Common myeloid progenitor, CD34-positive (primary cell): Measurements from ENCODE around the gene DISC1.
"Not testable (repeated sequence)": the region's sequence is repeated elsewhere in the genome, so short reads cannot be mapped to it uniquely, and the experiment has no call there.

Source experiments
- CTCF ChIA-PET: fragments of 350-600 bp; sonication (Branson Sonifier 250); formaldehyde crosslinking; loops from one replicate; lab custom pipeline; 2021; ENCODE audit warnings: antibody characterized with exemption; lab: Charles Lee
- POLR2A ChIA-PET: fragments of 350-600 bp; sonication (Branson Sonifier 250); formaldehyde crosslinking; loops from one replicate; lab custom pipeline; 2021; ENCODE audit warnings: antibody characterized with exemption; lab: Charles Lee
- DNase-seq, 3 donors: peaks; one replicate each; pipeline versions ENCODE4 v3.0.0 to v3.0.0-alpha.2; 2013
- H3K27ac ChIP-seq, 2 experiments: 1 replicate in 1 of 2; 2 replicates in 1 of 2; pipeline ENCODE4 v1.7.0; 2013; ENCODE audit warnings: inconsistent platforms in 2 of 2, low read length in 2 of 2, mild to moderate bottlenecking in 2 of 2, low read depth in 1 of 2, moderate library complexity in 1 of 2; ENCODE audit not compliant: severe bottlenecking in 2 of 2, insufficient read depth in 1 of 2, poor library complexity in 1 of 2
- H3K27me3 ChIP-seq, 5 experiments: replicated peaks in 2 of 5; 1 replicate in 3 of 5; 2 replicates in 2 of 5; pipeline versions ENCODE4 v1.6.1 to v1.7.0; 2013; ENCODE audit warnings: low read length in 4 of 5, mild to moderate bottlenecking in 2 of 5, moderate library complexity in 2 of 5, inconsistent platforms in 1 of 5; ENCODE audit not compliant: insufficient read depth in 5 of 5, control insufficient read depth in 4 of 5
- H3K36me3 ChIP-seq, 4 experiments: 1 replicate in 2 of 4; 2 replicates in 2 of 4; pipeline versions ENCODE4 v1.6.1 to v1.7.0; 2013; ENCODE audit warnings: low read length in 3 of 4, control low read depth in 1 of 4, mild to moderate bottlenecking in 1 of 4; ENCODE audit not compliant: control insufficient read depth in 4 of 4, insufficient read depth in 4 of 4
- H3K4me1 ChIP-seq, 4 experiments: 1 replicate in 3 of 4; 2 replicates in 1 of 4; pipeline versions ENCODE4 v1.6.1 to v1.7.1; 2013; ENCODE audit warnings: low read length in 3 of 4, mild to moderate bottlenecking in 3 of 4, control low read depth in 1 of 4, inconsistent platforms in 1 of 4, moderate library complexity in 1 of 4; ENCODE audit not compliant: control insufficient read depth in 4 of 4, insufficient read depth in 4 of 4; ENCODE audit errors: control extremely low read depth in 1 of 4
- H3K4me3 ChIP-seq, 7 experiments: 1 replicate in 4 of 7; 2 replicates in 3 of 7; pipeline versions ENCODE4 v1.5.1 to v1.7.0; 2013; ENCODE audit warnings: mild to moderate bottlenecking in 7 of 7, low read length in 6 of 7, moderate library complexity in 6 of 7, inconsistent platforms in 2 of 7, low read depth in 2 of 7, control low read depth in 1 of 7; ENCODE audit not compliant: insufficient read depth in 4 of 7, control insufficient read depth in 1 of 7; ENCODE audit errors: extremely low read depth in 1 of 7
- H3K9me3 ChIP-seq, 5 experiments: 1 replicate in 4 of 5; 2 replicates in 1 of 5; pipeline versions ENCODE4 v1.6.1 to v1.7.1; 2013; ENCODE audit warnings: low read length in 4 of 5, mild to moderate bottlenecking in 2 of 5, inconsistent platforms in 1 of 5, low read depth in 1 of 5, moderate library complexity in 1 of 5; ENCODE audit not compliant: control insufficient read depth in 4 of 5, insufficient read depth in 2 of 5; ENCODE audit errors: control extremely low read depth in 1 of 5
- WGBS: methylation state at CpG from one replicate; pipeline ENCODE4 v1.1.5; 2013; ENCODE audit not compliant: insufficient coverage; 5-methylcytosine and 5-hydroxymethylcytosine counted together

DISC1 gene

GRCh38 chr1:231642618-231643017 lies 16.0 kb downstream of the DISC1 start:
- Histone ChIP-seq H3K27ac (peak overlapping the region in 1 of 2 experiments; percentile 12), H3K9me3 (peaks cover 0 to 5% (median 0%) of the 10 kb centered on the region in 5 experiments), H3K4me3 (no peak overlapping the region), H3K36me3 (peaks cover 0 to 11% (median 0%) of the 10 kb centered on the region in 4 experiments), H3K27me3 (no peaks in the 10 kb centered on the region), H3K4me1 (peaks cover 0 to 5% (median 2%) of the 10 kb centered on the region in 4 experiments)
- ChIA-PET CTCF (no interaction called here), POLR2A (no interaction called here)
- WGBS: 67% methylated on average over 2 of the region's 2 CpGs
- DNase-seq: no peak

DNA sequence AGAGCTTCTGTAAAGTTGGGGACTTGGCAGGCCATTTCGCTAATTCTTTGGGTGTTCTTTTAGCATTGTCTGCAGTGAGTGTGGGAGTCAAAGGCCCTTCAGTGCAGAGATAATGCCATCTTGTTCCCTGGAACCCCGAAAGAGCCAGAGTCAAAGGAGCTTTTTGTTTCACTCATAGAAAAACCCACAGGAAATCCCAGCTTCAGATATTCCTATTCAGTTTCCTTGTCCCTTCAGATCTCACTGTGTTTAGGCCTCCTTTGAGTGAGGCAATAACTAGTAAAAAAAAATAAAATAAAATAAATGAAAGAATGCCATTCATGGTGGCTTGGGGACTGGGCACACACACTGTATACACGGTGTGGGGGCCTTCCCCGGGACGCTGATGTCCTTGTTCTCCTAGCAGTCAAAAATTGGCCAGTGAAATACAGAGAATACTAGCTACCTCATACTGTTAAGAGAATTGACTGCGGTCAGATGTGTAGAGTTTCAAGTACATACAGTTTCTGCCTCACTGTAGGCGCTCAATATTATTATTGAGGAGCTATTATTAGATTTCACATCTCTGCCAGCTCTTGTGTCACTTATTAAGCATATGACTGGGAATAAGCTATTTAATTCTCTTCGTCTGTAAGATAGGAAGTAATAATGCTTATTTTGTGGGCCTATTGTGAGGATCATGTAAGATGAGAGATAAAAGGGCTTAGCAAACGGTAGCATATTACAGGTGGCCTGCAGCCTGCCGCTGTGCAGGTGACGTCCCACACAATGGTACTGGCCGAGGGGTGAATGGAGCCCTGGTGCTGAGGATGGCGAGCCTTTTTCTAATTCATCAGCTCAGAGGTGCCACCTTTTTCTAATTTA lies 16.7 kb downstream of the DISC1 start:
- WGBS: 98% methylated on average over 10 of the region's 13 CpGs
- Histone ChIP-seq H3K27ac (peak overlapping the region; percentile 12 to 26), H3K9me3 (peaks cover 0 to 5% (median 0%) of the 10 kb centered on the region in 5 experiments), H3K27me3 (no peaks in the 10 kb centered on the region), H3K36me3 (peaks cover 0 to 11% (median 0%) of the 10 kb centered on the region in 4 experiments), H3K4me1 (peaks cover 0 to 5% (median 2%) of the 10 kb centered on the region in 4 experiments), H3K4me3 (no peak overlapping the region)
- ChIA-PET CTCF (interaction anchor here (0.7 kb wide), 1 partner anchor 10 kb away, joined by 3 read pairs; no protein-coding TSS in a partner anchor), POLR2A (no interaction called here)
- no peak for DNase-seq

- CTCF ChIA-PET: no interaction called here
Measured at GRCh38 chr1:231643935-231644237, 17.3 kb downstream of the DISC1 start.

DNA sequence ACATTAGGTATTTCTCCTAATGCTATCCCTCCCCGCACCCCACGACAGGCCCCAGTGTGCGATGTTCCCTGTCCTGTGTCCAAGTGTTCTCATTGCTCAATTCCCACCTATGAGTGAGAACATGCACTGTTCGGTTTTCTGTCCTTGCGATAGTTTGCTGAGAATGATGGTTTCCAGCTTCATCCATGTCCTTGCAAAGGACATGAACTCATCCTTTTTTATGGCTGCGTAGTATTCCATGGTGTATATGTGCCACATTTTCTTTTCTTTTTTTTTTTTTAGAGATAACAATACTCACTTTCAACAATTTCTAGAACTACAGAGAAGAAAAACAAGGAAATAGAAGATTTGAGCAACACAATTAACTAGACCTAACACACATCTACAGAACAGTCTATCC lies 19.0 kb downstream of the DISC1 start:
- H3K4me1 ChIP-seq, H3K4me3 ChIP-seq, H3K9me3 ChIP-seq, H3K27me3 ChIP-seq, CTCF ChIA-PET, DNase-seq, POLR2A ChIA-PET, H3K27ac ChIP-seq: not testable (repeated sequence)
- peaks cover 0 to 11% (median 0%) of the 10 kb centered on the region in 4 experiments for H3K36me3 ChIP-seq
- 91% methylated on average over 5 of the region's 6 CpGs for WGBS

More at GRCh38 chr1:231643935-231644237, 17.3 kb downstream of the DISC1 start:
- Histone ChIP-seq H3K27ac (no peak overlapping the region), H3K4me1 (peaks cover 0 to 5% (median 2%) of the 10 kb centered on the region in 4 experiments), H3K36me3 (peaks cover 0 to 11% (median 0%) of the 10 kb centered on the region in 4 experiments), H3K27me3 (no peaks in the 10 kb centered on the region), H3K4me3 (no peak overlapping the region), H3K9me3 (peaks cover 0 to 5% (median 0%) of the 10 kb centered on the region in 5 experiments)
- no peak for DNase-seq
- POLR2A ChIA-PET: no interaction called here

GRCh38 chr1:231646165-231646564 lies 19.6 kb downstream of the DISC1 start:
- POLR2A ChIA-PET, H3K27ac ChIP-seq, H3K36me3 ChIP-seq, H3K27me3 ChIP-seq, H3K4me1 ChIP-seq, H3K9me3 ChIP-seq, H3K4me3 ChIP-seq, DNase-seq, CTCF ChIA-PET: not testable (repeated sequence)
- WGBS: no CpG with 5 or more reads among the region's 4 CpGs

DNA sequence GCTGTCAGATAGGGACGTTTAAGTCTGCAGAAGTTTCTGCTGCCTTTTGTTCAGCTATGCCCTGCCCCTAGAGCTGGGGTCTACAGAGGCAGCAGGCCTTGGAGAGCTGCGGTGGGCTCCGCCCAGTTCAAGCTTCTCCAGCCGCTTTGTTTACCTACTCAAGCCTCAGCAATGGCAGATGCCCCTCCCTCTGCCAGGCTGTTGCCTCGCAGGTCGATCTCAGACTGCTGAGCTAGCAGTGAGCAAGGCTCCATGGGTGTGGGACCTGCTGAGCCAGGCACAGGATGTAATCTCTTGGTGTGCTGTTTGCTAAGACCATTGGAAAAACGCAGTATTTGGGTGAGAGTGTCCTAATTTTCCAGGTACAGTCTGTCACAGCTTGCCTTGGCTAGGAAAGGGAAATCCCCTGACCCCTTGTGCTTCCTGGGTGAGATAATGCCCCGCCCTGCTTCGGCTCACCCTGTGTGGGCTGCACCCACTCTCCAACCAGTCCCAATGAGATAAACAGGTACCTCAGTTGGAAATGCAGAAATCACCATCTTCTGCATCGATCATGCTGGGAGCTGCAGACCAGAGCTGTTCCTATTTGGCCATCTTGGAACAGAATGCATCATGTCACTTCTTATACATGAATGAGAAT lies 25.2 kb downstream of the DISC1 start:
- H3K27me3 ChIP-seq, H3K4me1 ChIP-seq, H3K4me3 ChIP-seq, H3K27ac ChIP-seq, DNase-seq, H3K9me3 ChIP-seq, H3K36me3 ChIP-seq, POLR2A ChIA-PET: not testable (repeated sequence)
- 94% methylated on average over 10 of the region's 10 CpGs for WGBS
- CTCF ChIA-PET: interaction anchor here (0.9 to 1.1 kb wide), 2 partner anchors 14 to 38 kb away, joined by 3 read pairs; no protein-coding TSS in a partner anchor

- WGBS: 93% methylated on average over 2 of the region's 2 CpGs
- DNase-seq: peak in 2 of 3 donors; percentile 13 to 17
- peaks cover 0 to 3% (median 0%) of the 10 kb centered on the region in 4 experiments for H3K36me3 ChIP-seq
- no peaks in the 10 kb centered on the region for H3K27me3 ChIP-seq
- no peak overlapping the region for H3K4me3 ChIP-seq
- ChIA-PET POLR2A (no interaction called here), CTCF (interaction anchor here (1.4 kb wide), 1 partner anchor 23 kb away, joined by 3 read pairs; no protein-coding TSS in a partner anchor)
- peaks cover 0 to 10% (median 0%) of the 10 kb centered on the region in 5 experiments for H3K9me3 ChIP-seq
- peaks cover 0 to 6% (median 2%) of the 10 kb centered on the region in 4 experiments for H3K4me1 ChIP-seq
- H3K27ac ChIP-seq: no peak overlapping the region
Measured at GRCh38 chr1:231653632-231654031, 27.0 kb downstream of the DISC1 start.
